Heart left ventricle (tissue), 16 donors: ENCODE measurements around the gene GAB2. TPM values are rescaled to one million over a fixed set of nuclear protein-coding genes. Genes with fewer than 3 reads are reported as not detected.

Source experiments
- ATAC-seq, 4 donors: fragments of 200-7000 bp; cut with Tn5 transposase; one replicate each; pipeline ENCODE4 v1.9.1; 2020 to 2022; ENCODE audit warnings: moderate library complexity in 4 of 4, mild to moderate bottlenecking in 3 of 4, moderate number of reproducible peaks in 1 of 4
- DNase-seq, 5 donors: peaks; one replicate each; pipeline ENCODE4 v3.0.0-alpha.2; 2020
- H3K27ac ChIP-seq, 12 donors: fragments of 200-600 bp; sonication (generic) in 4 of 12; one replicate each; pipeline versions ENCODE4 v1.5.0 to v1.8.0; 2016 to 2022; ENCODE audit warnings: mild to moderate bottlenecking in 2 of 12
- H3K27me3 ChIP-seq, 9 donors: fragments of 200-600 bp; sonication (generic) in 2 of 9; one replicate each; pipeline versions ENCODE4 v1.5.1 to v1.8.0; 2016 to 2022; ENCODE audit warnings: mild to moderate bottlenecking in 3 of 9
- H3K36me3 ChIP-seq, 9 donors: fragments of 200-600 bp; sonication (generic) in 2 of 9; one replicate each; pipeline versions ENCODE4 v1.5.0 to v1.8.0; 2018 to 2022; ENCODE audit warnings: mild to moderate bottlenecking in 2 of 9
- H3K4me1 ChIP-seq, 12 donors: fragments of 200-600 bp; sonication (generic) in 4 of 12; one replicate each; pipeline versions ENCODE4 v1.5.0 to v1.8.0; 2016 to 2022; ENCODE audit warnings: mild to moderate bottlenecking in 3 of 12
- H3K4me3 ChIP-seq, 12 donors: fragments of 200-600 bp; sonication (generic) in 4 of 12; one replicate each; pipeline versions ENCODE4 v1.5.0 to v1.8.0; 2017 to 2022; ENCODE audit warnings: mild to moderate bottlenecking in 9 of 12, moderate library complexity in 4 of 12
- H3K9me3 ChIP-seq, 12 donors: fragments of 200-600 bp; sonication (generic) in 4 of 12; one replicate each; pipeline versions ENCODE4 v1.5.0 to v1.8.0; 2016 to 2022; ENCODE audit warnings: mild to moderate bottlenecking in 1 of 12
- POLR2A ChIP-seq, 2 donors: fragments of 450-650 bp; IDR thresholded peaks; one replicate each; pipeline ENCODE4 v1.6.1; 2017; ENCODE audit warnings: antibody characterized with exemption in 2 of 2, mild to moderate bottlenecking in 2 of 2, moderate library complexity in 2 of 2
- WGBS, 4 donors: extraction: QIAGEN DNeasy Blood & Tissue Kit in 2 of 4; methylation state at CpG; one replicate each; pipeline versions ENCODE4 v1.1.5 to v1.1.7; 2013 to 2018; 5-methylcytosine and 5-hydroxymethylcytosine counted together
- intact Hi-C, 10 donors: fragments of 100-400 bp; cut with DNase I; formaldehyde crosslinking; loops; one replicate each; pipeline versions ENCODE4 v1.11.1 to v1.14.2; 2022
- polyA plus RNA-seq, 2 donors: library from polyadenylated mRNA; stranded (reverse); fragments of 200-250 nt; gene quantifications; one replicate each; pipeline ENCODE4 v1.2.3, GENCODE V29; 2013
- total RNA-seq, 9 donors: library from RNA; depleted of rRNA in 2 of 9; stranded (reverse); fragments of >200 nt in 2 of 9; fragmentation: NEBNext Ultra II Directional in 3 of 9; extraction: Animal tissue kit (Norgen Biotek cat#: 25700) in 3 of 9; gene quantifications; one replicate each; pipeline versions ENCODE4 v1.1.0 to v1.2.4, GENCODE V29; 2016 to 2023
- TF ChIP-seq, protein P1 (sequence below), 12 donors: fragments of 200-600 bp; sonication (generic) in 4 of 12; IDR thresholded peaks; one replicate each; pipeline versions ENCODE4 v1.5.0 to v1.8.0; 2018 to 2022; ENCODE audit warnings: antibody characterized with exemption in 12 of 12, mild to moderate bottlenecking in 5 of 12
- donor health status: ischemic (EF 13 %, LVEDD 7.1; RV severe dilation, severe dysfunction).
- donor health status: healthy with polysubstance abuse.
- donor health status: DM: no; HTN: yes; CAD: no.
- donor health status: DM: no; HTN: no; CAD: no.
- donor health status: ischemic (EF 25% LVEDD 6.9; RV normal size, moderate dysfunction).
- donor health status: ischemic (EF 25% LVEDD 5.7; RV mildly dilated, moderate dysfunction).
- donor health status: healthy.
- donor health status: DM: yes; HTN: yes; CAD: no.
- donor health status: ischemic (EF 35%, LVEDD 5.7; RV mildly dilated, moderate dysfunction).
- donor health status: nonischemic (EF 11% LVEDD 7.7; RV severe dilation, severe dysfunction).
- donor health status: DM: yes; HTN: yes; CAD: no.
- donor health status: PGD.
- donor health status: ischemic (EF 29% LVEDD 5.4; RV normal size, mild dysfunction).
- donor health status: nonischemic (EF 23%, LVEDD 6.1; RV moderate dilation, normal function).

GAB2 gene
- total and polyA plus RNA-seq, 11 donors = 6.1 to 53.0 (median 30.0) TPM

DNA sequence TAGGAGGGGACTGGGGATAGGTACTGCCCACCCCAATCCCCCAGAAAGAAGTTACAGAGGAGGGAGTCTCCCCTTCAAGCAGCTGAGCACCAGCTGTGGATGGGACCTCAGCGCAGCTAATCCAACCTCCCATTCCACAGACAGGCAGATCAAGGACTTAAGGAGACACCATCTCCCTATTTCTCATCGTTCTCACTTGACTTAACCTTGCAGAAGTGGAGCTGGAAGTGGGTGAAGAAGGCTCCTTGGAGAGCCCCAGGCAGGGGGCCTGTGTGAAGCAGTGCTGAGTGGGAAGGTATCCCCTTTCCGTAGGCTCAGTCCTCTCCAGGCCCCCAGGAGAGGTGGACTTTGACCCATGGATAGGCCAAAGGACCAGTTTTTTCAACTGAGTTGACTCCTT is 201.6 kb downstream of the GAB2 start:
- no peak for TF ChIP-seq POLR2A (IDR thresholded peaks at IDR 0.05)
- TF ChIP-seq, protein P1, sequence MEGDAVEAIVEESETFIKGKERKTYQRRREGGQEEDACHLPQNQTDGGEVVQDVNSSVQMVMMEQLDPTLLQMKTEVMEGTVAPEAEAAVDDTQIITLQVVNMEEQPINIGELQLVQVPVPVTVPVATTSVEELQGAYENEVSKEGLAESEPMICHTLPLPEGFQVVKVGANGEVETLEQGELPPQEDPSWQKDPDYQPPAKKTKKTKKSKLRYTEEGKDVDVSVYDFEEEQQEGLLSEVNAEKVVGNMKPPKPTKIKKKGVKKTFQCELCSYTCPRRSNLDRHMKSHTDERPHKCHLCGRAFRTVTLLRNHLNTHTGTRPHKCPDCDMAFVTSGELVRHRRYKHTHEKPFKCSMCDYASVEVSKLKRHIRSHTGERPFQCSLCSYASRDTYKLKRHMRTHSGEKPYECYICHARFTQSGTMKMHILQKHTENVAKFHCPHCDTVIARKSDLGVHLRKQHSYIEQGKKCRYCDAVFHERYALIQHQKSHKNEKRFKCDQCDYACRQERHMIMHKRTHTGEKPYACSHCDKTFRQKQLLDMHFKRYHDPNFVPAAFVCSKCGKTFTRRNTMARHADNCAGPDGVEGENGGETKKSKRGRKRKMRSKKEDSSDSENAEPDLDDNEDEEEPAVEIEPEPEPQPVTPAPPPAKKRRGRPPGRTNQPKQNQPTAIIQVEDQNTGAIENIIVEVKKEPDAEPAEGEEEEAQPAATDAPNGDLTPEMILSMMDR (IDR thresholded peaks at IDR 0.05) = no peak
- Histone ChIP-seq H3K4me1 (peaks cover 0 to 6% (median 2%) of the 10 kb centered on the region in 12 donors), H3K36me3 (peaks cover 0 to 74% (median 65%) of the 10 kb centered on the region in 9 donors), H3K9me3 (no peaks in the 10 kb centered on the region), H3K4me3 (no peak overlapping the region), H3K27me3 (no peaks in the 10 kb centered on the region), H3K27ac (no peak overlapping the region)
- WGBS, 4 donors = 74 to 97% (median 92%) methylated on average over 3 of the region's 3 CpGs
- intact Hi-C loops = no loop called here
- DNase-seq = no peak
- no peak for ATAC-seq

DNA sequence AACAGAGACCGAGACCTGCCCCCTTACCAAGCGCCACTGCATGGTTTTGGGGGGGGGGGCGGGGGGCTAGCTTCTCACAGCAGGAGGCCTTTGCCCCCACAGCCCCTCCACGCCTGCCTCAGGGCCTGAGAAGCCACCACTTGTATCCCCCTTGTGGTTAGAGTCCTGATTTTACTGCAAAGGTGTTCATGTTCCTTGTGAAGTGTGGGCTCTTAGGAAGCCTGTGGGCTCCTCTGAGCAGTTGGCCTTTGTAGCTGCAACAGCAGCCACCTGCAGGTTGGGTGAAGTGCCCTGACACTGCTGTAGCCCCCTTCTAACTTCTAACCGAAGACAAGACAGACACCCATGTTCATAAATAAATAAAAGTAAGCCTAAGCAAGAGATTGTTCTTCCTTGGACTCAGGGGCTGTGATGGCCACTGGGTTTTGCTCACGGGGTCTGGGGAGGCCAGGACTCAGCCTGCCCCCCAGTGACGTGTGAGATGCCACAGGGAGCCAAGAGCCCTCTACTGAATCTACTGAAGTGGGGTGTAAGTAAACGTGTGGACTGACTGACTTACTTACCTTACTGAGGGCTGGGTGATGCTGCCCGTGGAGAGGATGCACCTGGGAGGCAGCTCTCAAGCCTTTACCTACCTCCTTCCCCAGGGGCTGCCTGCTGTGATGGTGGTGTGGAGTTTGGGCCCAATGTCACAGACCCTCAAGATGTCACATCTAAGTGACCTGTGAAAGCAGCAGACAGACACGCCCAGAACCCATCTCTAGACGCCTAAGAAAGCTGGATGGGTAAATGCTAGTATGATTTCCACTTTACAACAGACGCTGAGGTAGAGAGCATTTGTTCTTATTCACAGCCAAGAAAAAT is 203.1 kb downstream of the GAB2 start:
- TF ChIP-seq, protein P1 (IDR thresholded peaks at IDR 0.05) = no peak
- TF ChIP-seq POLR2A (IDR thresholded peaks at IDR 0.05) = no peak
- H3K27me3 ChIP-seq = no peaks in the 10 kb centered on the region
- H3K36me3 ChIP-seq = peaks cover 0 to 71% (median 62%) of the 10 kb centered on the region in 9 donors
- H3K4me3 ChIP-seq = no peak overlapping the region
- DNase-seq (no peak), ATAC-seq (no peak)
- H3K9me3 ChIP-seq = no peaks in the 10 kb centered on the region
- no peak overlapping the region for H3K27ac ChIP-seq
- 83 to 89% (median 86%) methylated on average over 9 to 12 of the region's 12 CpGs for WGBS, 4 donors
- intact Hi-C loops = no loop called here
- peaks cover 0 to 6% (median 2%) of the 10 kb centered on the region in 12 donors for H3K4me1 ChIP-seq

DNA sequence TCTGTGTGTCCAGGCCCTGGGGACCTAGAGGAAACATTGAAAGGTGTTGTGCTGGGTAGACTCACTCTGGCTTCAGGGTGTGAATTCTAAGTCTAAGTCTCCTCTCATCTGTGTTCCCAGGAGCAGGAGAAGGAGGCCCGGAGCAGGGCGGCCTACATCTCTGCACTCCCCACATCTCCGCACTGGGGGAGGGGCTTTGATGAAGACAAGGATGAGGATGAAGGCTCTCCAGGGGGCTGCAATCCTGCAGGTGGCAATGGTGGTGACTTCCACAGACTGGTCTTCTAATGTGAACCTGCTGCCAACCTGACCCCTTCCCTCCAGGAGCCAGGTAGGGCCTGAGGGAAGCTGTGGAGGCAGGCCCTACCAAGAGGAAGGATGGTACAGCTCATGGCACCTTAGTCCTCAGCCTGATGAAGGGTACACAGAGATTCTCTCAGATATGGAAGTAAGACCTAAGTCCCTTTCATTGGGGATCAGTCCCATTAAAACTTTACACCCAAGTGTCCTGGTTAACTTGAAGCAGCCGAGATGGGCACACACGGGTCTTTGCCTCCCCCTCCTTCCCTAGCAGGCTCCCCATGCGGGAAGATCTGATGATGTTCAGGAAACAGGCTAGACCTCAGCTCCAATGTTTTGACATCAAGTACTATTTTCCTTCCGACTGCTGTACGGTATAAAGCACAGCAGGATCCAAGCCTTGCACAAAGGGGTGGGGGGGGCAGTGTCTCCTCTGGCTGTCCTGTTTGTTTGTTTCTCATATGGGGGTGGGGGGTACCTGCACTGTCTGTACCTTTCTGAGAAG is 203.9 kb downstream of the GAB2 start:
- intact Hi-C loops = no loop called here
- TF ChIP-seq POLR2A (IDR thresholded peaks at IDR 0.05) = no peak
- TF ChIP-seq, protein P1 (IDR thresholded peaks at IDR 0.05) = no peak
- H3K4me1 ChIP-seq = peaks cover 0 to 6% (median 2%) of the 10 kb centered on the region in 12 donors
- no peaks in the 10 kb centered on the region for H3K27me3 ChIP-seq
- H3K9me3 ChIP-seq = no peaks in the 10 kb centered on the region
- no peak for ATAC-seq
- no peak overlapping the region for H3K4me3 ChIP-seq
- peaks cover 0 to 70% (median 57%) of the 10 kb centered on the region in 9 donors for H3K36me3 ChIP-seq
- no peak for DNase-seq
- H3K27ac ChIP-seq = no peak overlapping the region
- WGBS, 4 donors = 72 to 79% (median 76%) methylated on average over 8 of the region's 8 CpGs
